Activated naive CD8-positive, alpha-beta T cell (primary cell): ENCODE data around the gene SYNM.
"Not testable (repeated sequence)": the region's sequence is repeated elsewhere in the genome, so short reads cannot be mapped to it uniquely, and the experiment has no call there.

Experiments used
- H3K27ac Mint-ChIP-seq: one replicate; pipeline ENCODE4 v1.8.0; 2021; ENCODE audit warnings: mixed read lengths
- H3K27me3 Mint-ChIP-seq: one replicate; pipeline ENCODE4 v1.8.0; 2021; ENCODE audit warnings: mixed read lengths
- H3K36me3 Mint-ChIP-seq: one replicate; pipeline ENCODE4 v1.8.0; 2021; ENCODE audit warnings: mixed read lengths
- H3K4me1 Mint-ChIP-seq: one replicate; pipeline ENCODE4 v1.8.0; 2021; ENCODE audit warnings: low read depth, mixed read lengths
- H3K4me3 Mint-ChIP-seq: one replicate; pipeline ENCODE4 v1.8.0; 2021; ENCODE audit warnings: mild to moderate bottlenecking, mixed read lengths
- H3K9me3 Mint-ChIP-seq: one replicate; pipeline ENCODE4 v1.8.0; 2021; ENCODE audit warnings: low read depth, mixed read lengths

SYNM gene

DNA sequence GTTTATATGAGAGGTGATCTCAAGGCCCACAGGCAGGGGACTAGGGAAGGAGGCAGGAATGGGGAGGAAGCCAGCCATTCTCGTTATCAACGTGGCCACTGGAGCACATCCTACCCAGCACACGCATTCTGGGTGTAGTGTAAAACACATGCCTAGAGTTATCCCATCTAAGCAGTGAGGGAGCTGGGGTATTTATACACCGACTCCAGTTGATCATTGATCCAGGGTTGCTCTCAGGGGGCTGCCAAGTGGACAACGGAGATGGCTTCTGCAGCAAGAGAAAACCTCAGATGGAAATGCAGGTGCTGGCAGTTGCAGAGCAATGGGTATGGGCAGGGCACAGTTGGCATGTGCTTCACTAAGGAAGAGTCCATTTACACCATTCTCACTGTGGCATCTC is 30.4 kb upstream of the SYNM start:
- Mint-ChIP-seq H3K27ac (no peak overlapping the region), H3K27me3 (peaks cover 6% of the 10 kb centered on the region), H3K4me1 (peaks cover 8% of the 10 kb centered on the region), H3K36me3 (no peaks in the 10 kb centered on the region), H3K9me3 (no peaks in the 10 kb centered on the region), H3K4me3 (no peak overlapping the region)

DNA sequence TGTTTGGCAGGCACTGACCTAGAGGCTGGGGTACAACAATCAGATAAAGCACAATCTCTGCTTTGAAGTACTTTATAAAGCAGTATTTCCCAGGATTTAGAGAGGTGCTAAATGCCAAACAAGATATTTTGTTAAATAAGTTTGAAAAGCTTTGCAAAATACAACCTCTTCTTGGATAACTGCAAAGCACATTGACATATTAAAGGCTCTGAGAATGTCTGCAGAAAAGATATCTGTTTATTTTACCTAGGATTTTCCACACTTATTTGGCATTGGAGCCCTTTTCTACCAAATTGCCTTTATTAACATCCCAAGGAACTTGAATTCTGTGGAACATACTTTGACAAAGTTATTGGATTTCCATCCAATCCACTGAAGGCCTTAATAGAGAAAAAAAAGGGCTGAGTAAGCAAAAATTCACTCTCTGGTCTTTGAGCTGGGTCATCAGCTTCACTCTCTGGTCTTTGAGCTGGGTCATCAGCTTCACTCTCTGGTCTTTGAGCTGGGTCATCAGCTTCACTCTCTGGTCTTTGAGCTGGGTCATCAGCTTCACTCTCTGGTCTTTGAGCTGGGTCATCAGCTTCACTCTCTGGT is 29.7 kb upstream of the SYNM start:
- not testable (repeated sequence) for H3K36me3 Mint-ChIP-seq, H3K27ac Mint-ChIP-seq

DNA sequence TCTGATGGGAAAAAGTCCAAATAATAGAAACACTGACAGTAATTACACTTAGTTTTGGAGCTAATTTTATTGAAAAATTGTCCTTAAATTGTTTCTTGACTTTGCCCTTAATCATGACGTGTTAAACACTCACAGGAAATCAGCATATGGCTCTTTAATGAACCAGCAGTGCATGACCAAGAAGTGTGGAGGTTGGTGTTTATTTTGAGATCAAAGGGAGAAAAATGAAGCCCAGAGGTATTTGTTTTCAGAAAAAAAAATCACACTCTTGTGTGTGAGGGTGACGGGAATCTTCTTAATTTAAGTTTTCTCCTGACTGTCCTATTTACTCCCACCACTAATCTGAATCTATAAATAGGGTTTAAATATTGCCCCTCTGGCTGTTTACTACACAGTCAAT is 28.8 kb upstream of the SYNM start:
- peak overlapping the region; percentile 85 for H3K4me3 Mint-ChIP-seq

More for the DNA sequence above, 29.7 kb upstream of the SYNM start:
- not testable (repeated sequence) for H3K9me3 Mint-ChIP-seq, H3K4me3 Mint-ChIP-seq, H3K4me1 Mint-ChIP-seq, H3K27me3 Mint-ChIP-seq

DNA sequence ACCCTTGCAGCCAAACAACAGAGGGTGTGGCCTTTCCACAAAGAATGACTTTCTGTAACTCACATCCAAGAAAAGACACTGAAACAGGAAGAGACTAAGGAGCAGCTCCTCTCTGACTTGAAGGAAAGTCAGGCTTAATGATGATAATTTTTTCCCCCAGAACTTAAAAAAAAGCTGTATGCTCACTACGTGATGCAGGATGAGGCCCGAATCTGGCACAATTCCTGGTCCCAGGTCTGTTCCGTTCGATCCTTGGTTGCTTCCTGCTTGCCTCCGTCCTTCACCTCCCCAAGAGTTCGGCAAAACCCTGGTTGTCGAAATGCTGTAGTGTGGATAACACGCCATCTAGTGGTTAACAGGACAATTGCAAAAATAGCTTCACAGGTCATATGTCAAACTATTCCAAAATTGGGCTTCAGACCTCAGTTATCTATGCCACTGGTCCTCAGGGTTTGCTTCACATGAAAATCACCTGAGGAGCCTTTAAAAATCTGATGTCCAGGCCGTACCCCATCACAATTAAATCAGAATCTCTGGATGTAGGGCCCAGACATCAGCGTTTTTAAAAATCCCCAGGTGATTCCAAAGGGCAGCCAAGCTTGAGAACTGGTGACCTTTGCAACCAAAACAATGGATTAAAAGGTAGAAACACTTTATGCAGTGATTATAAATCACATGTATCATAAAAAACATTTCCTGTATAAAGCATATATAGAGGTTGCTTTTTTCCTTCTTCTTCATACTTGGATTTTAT is 28.1 kb upstream of the SYNM start:
- Mint-ChIP-seq H3K36me3 (no peaks in the 10 kb centered on the region), H3K4me3 (peak overlapping the region; percentile 85), H3K9me3 (no peaks in the 10 kb centered on the region), H3K27me3 (peaks cover 9% of the 10 kb centered on the region), H3K27ac (peak overlapping the region; percentile 80), H3K4me1 (peaks cover 8% of the 10 kb centered on the region)

More for the DNA sequence above, 28.8 kb upstream of the SYNM start:
- peaks cover 9% of the 10 kb centered on the region for H3K27me3 Mint-ChIP-seq
- peaks cover 8% of the 10 kb centered on the region for H3K4me1 Mint-ChIP-seq
- H3K9me3 Mint-ChIP-seq, result no peaks in the 10 kb centered on the region
- H3K36me3 Mint-ChIP-seq, result no peaks in the 10 kb centered on the region
- H3K27ac Mint-ChIP-seq, result no peak overlapping the region

DNA sequence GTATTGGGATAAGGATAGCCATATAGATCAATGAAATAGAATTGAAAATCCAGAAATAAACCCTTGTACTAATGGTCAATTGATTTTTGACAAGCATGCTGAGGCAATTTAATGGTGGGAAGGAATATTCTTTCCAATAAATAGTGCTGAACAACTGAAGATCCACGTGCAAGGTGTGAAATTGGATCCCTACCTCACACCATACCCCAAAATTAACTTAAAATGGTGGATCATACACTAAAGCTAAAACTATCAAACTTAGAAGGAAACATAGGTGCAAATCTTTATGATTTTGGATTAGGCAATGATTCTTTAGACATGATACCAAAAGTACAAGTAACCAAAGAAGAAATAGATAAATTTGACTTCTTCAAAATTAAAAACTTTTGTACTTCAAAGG is 22.1 kb upstream of the SYNM start:
- H3K4me3 Mint-ChIP-seq, result no peak overlapping the region

DNA sequence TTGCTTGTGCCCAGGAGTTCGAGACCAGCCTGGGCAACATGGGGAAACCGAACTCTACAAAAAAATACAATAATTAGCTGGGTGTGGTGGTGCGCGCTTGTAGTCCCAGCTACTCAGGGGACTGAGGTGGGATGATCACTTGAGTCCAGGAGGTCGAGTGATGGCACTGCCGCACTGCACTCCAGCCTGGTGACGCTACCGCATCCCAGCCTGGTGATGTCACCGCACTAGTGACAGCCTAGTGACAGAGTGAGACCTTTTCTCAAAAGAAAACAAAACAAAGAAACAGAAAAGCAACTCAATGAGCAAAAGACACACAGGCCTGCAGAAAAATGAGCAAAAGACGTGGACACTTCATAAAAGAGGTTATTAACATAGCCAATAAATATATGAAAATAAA is 19.9 kb upstream of the SYNM start:
- Mint-ChIP-seq H3K27ac (no peak overlapping the region), H3K4me3 (no peak overlapping the region), H3K9me3 (peaks cover 7% of the 10 kb centered on the region), H3K27me3 (peaks cover 12% of the 10 kb centered on the region), H3K4me1 (no peaks in the 10 kb centered on the region), H3K36me3 (no peaks in the 10 kb centered on the region)

More for the DNA sequence above, 22.1 kb upstream of the SYNM start:
- Mint-ChIP-seq H3K9me3 (peaks cover 7% of the 10 kb centered on the region), H3K27me3 (peaks cover 15% of the 10 kb centered on the region), H3K36me3 (no peaks in the 10 kb centered on the region), H3K27ac (no peak overlapping the region), H3K4me1 (no peaks in the 10 kb centered on the region)

DNA sequence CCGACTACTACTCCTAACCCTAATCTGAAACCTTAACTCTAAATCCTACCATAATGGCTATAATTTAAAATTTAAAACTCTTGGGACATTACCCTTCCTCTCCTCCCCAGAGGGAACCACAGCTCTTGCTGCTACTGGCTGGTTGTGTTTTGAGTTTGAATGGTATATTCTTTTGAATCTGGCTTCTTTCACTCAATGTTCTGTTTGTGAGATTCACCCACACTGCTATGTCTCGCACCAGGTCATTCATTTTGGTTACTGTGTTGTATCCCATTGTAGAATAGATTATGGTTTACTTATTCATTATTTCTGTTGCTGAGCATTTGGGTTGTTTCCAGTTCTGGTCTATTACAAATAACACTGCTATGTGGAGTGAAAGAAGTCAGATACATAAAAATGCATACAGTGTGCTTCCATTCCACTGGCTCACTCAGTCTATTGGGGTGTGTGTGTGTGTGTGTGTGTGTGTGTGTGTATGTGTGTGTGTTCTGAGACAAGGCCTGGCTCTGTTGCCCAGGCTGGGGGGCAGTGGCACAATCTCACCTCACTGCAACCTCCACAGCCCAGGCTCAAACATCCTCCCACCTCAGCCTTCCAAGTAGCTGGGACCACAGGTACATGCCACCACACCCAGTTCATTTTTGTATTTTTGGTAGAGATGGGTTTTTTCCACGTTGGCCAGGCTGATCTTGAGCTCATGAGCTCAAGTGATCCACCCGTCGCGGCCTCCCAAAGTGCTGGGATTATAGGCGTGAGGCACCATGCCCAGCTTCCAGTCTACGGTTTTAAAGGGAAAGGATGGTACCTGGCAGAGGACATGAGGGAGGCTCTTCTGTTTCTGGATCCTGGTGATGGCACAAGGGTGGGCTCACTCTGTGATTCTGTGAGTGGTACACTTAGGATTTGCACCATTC is 19.2 kb upstream of the SYNM start:
- Mint-ChIP-seq H3K27ac (no peak overlapping the region), H3K27me3 (peaks cover 12% of the 10 kb centered on the region), H3K4me1 (peaks cover 2% of the 10 kb centered on the region), H3K4me3 (no peak overlapping the region), H3K36me3 (no peaks in the 10 kb centered on the region), H3K9me3 (peaks cover 7% of the 10 kb centered on the region)

DNA sequence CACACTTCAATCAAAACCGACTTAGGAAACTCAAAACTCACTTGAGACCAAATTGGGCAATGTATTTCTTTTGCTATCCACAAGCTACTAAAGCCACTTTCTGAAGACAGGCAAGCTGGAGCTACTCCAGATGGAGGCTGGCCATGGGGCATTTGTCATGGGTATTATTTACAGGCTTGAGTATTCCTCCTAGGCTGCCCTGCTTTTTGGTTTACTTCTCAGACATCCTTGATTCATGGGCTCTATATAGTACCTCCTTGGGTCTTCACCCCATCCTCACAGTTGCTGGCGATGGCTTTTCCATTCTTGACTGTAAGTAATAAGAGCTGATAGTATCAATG is 18.6 kb upstream of the SYNM start:
- Mint-ChIP-seq H3K27ac (no peak overlapping the region), H3K27me3 (peaks cover 9% of the 10 kb centered on the region), H3K36me3 (no peaks in the 10 kb centered on the region), H3K4me1 (peaks cover 2% of the 10 kb centered on the region), H3K4me3 (no peak overlapping the region), H3K9me3 (peaks cover 7% of the 10 kb centered on the region)

DNA sequence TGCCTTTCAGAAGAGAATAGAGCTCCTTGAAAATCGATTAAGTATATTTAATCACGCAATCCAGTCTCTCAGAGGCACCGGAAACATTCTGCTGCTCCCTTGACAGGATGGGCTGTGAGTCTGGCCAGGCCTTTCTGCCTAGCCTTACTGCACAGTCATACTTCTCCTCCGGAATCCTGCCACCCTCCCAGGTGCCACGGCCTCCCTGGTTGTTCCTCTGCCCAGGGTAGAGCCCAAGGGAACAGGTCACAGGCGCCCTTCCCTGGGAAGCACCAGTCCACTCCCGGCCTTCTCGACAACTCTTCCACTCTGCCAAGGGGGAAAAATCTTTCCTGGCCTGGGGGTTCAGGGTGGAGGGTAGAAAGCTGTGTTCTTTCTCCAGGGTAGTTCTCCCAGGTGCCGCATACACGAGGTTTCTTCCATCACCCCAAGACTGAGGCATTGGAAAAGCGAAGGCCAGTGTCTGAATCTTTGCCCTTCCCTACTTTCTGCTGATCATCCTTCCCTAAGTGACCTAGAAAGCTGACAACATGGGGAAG is 17.4 kb upstream of the SYNM start:
- Mint-ChIP-seq H3K4me3 (no peak overlapping the region), H3K36me3 (no peaks in the 10 kb centered on the region), H3K9me3 (peaks cover 4% of the 10 kb centered on the region), H3K27ac (no peak overlapping the region), H3K4me1 (peaks cover 2% of the 10 kb centered on the region), H3K27me3 (peaks cover 8% of the 10 kb centered on the region)

DNA sequence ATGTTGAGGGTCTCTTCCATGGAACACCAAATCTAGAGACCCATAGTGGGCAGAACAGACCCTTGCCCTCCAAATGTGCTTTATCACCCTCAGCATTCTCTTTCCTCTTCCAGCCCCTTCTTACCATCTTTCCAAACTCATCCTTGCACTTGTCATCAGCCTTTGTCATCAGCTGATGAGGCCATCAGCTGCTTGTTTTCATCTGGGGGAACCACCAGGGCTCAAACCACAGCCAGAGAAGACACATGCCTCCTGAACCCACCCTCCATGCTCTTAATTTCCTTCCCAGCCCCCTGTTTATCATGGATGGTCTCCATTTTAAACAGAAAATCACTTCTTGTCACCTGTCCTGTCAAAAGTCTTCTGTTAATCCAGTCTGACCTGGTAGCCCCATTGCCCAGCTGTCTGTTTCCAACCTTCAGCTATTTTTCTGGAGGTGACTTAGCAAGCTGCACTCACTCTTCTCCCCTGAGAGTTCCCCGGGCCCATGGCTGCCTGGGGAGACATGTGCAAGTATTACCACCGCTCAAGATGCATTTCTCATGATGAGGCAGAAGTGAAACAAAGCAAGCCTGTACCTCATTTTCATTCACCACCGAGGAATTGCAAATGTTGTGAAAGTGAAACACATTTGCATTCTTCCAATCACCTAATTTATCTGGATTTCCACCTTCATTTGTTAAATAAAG is 14.7 kb upstream of the SYNM start:
- no peak overlapping the region for H3K27ac Mint-ChIP-seq
- peaks cover 2% of the 10 kb centered on the region for H3K4me1 Mint-ChIP-seq
- no peak overlapping the region for H3K4me3 Mint-ChIP-seq

DNA sequence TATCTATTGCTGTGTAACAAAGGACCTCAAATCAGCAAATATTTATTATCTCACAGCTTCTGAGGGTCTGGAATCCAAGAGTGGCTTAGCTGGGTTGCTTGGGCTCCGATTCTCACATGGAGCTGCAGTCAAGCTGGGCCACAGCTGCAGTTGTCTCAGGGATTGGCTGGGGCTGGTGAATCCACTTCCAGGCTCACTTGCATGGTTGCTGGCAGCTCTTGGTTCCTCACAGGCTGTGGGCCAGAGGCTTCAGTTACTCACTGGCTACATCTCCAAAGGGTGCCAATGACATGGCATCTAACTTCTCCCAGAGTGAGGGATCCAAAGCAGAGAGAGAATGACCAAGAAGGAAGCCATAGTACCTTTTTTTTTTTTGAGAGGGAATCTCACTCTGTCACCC is 13.9 kb upstream of the SYNM start:
- no peak overlapping the region for H3K27ac Mint-ChIP-seq
- peaks cover 2% of the 10 kb centered on the region for H3K4me1 Mint-ChIP-seq
- no peaks in the 10 kb centered on the region for H3K9me3 Mint-ChIP-seq
- H3K36me3 Mint-ChIP-seq, result no peaks in the 10 kb centered on the region
- peaks cover 6% of the 10 kb centered on the region for H3K27me3 Mint-ChIP-seq
- no peak overlapping the region for H3K4me3 Mint-ChIP-seq

More for the DNA sequence above, 14.7 kb upstream of the SYNM start:
- no peaks in the 10 kb centered on the region for H3K36me3 Mint-ChIP-seq
- peaks cover 5% of the 10 kb centered on the region for H3K27me3 Mint-ChIP-seq
- H3K9me3 Mint-ChIP-seq, result no peaks in the 10 kb centered on the region

DNA sequence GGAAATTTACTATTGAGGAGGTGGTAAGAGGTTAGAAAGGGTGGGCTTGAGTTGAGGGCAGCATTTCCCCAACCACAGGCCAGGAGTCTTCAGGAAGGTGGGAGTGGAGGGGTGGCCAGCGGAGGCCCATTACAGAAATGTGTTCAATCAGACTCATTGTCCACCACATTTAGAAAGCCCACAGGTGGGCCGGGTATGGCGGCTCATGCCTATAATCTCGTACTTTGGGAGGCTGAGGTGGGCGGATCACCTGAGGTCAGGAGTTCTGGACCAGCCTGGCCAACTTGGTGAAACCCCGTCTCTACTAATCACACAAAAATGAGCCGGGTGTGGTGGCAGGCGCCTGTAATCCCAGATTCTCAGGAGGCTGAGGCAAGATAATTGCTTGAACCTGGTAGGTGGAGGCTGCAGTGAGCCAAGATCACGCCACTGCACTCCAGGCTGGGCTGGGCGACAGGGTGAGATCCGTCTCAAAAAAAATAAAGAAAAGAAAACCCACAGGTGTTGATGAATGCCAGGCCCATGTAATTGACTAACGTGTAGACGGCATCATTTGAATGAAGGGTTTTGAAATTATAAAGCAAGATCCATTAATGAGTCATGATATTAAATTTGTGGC is 12.2 kb upstream of the SYNM start:
- H3K27me3 Mint-ChIP-seq, result peaks cover 8% of the 10 kb centered on the region
- H3K4me1 Mint-ChIP-seq, result peaks cover 2% of the 10 kb centered on the region
- H3K27ac Mint-ChIP-seq, result no peak overlapping the region
- no peaks in the 10 kb centered on the region for H3K36me3 Mint-ChIP-seq
- no peak overlapping the region for H3K4me3 Mint-ChIP-seq
- no peaks in the 10 kb centered on the region for H3K9me3 Mint-ChIP-seq

DNA sequence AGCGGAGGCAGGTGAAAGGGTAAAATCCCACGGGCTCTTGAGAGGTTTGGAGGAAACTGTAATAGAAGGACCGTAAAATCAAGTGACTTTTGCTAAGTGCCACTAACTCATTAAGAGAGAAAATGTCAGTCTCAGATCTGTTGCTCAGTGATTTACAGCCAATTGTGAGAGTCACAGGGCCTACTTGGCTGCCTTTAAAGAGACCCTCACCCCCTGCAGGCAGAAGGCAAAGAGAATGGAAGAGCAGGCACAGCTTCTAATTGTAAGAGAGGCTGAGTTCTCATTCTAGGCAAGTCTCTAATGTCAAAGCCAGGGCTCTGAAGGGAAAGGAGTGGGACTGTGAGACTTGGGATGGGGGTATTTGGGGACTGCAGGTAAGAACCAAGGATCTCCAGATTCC is 9.3 kb upstream of the SYNM start:
- Mint-ChIP-seq H3K36me3 (no peaks in the 10 kb centered on the region), H3K27me3 (peaks cover 18% of the 10 kb centered on the region), H3K4me1 (peaks cover 1% of the 10 kb centered on the region), H3K27ac (no peak overlapping the region), H3K9me3 (no peaks in the 10 kb centered on the region), H3K4me3 (no peak overlapping the region)

DNA sequence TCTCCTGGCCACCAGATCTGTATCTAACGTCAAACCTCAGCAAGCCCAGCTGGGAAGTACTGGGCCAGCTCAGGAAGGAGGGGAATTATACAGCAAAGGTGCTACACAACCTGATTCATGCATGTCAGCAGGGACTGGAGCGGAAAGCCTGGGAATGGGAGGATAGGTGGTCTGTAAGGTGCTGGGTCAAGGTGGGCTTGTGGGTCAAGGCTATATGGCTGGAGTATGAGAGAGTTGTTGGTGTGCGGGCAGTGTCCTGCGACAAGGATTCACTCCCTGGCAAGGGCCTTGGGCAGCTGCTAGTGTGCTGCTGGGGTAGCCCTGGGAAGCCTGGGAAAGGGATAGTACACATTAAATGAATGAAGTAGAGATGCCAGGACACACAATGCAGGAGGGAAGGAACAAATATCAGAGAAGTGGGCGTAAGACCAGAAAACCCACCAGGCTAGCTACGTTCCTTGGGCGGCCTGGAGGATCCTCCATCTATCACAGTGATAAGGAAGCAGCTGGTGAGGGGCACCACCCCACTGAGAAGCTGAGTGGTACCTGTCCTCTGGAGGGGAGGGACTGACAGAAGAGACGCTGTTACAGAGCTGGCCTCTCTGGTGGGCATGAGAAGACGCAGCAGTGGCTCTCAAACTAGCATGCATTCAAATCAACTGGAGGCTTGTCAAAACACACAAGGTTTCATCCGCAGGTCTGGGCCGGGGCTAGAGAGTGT is 8.5 kb upstream of the SYNM start:
- no peaks in the 10 kb centered on the region for H3K36me3 Mint-ChIP-seq

More for the DNA sequence above, 8.5 kb upstream of the SYNM start:
- Mint-ChIP-seq H3K27me3 (peaks cover 18% of the 10 kb centered on the region), H3K27ac (no peak overlapping the region), H3K9me3 (no peaks in the 10 kb centered on the region), H3K4me1 (peaks cover 2% of the 10 kb centered on the region), H3K4me3 (no peak overlapping the region)
